ENCODE data around the gene SLC22A7. TPM values are rescaled to one million over a fixed set of nuclear protein-coding genes. Genes with fewer than 3 reads are reported as not detected.

SLC22A7 gene
- total and polyA plus RNA-seq, 2 donors (not counting 1 experiment from before 2014, with no cell fraction given): not detected

- no peak for TF ChIP-seq CTCF (IDR thresholded peaks at IDR 0.05)
- TF ChIP-seq EZH2 (IDR thresholded peaks at IDR 0.05; ENCODE audit: borderline replicate concordance, insufficient read depth, low read depth, low read length, poor library complexity, severe bottlenecking): no peak
- peaks cover 1% of the 10 kb centered on the region for H3K27me3 Mint-ChIP-seq
- no peak for DNase-seq
- Histone ChIP-seq H4K20me1 (ENCODE audit: control insufficient read depth, insufficient read depth, low read length, poor library complexity, severe bottlenecking) (peaks cover 8% of the 10 kb centered on the region), H3K9ac (ENCODE audit: low read length) (no peak overlapping the region), H3K27ac (ENCODE audit: low read length in 2 of 2) (no peak overlapping the region), H2AFZ (ENCODE audit: insufficient read depth, low read depth, low read length, poor library complexity, severe bottlenecking) (no peak overlapping the region), H3K4me1 (ENCODE audit: control insufficient read depth in 2 of 2, insufficient read depth in 2 of 2, low read length in 2 of 2) (peaks cover 11 to 14% of the 10 kb centered on the region in 2 donors), H3K4me2 (replicated peaks; ENCODE audit: low read depth, low read length, poor library complexity, severe bottlenecking) (no peak overlapping the region), H3K9me3 (ENCODE audit: control extremely low read depth in 1 of 3, control insufficient read depth in 2 of 3, insufficient read depth in 1 of 3, low read length in 2 of 3) (no peaks in the 10 kb centered on the region), H3K79me2 (ENCODE audit: control insufficient read depth, insufficient read depth, low read length) (peaks cover 3% of the 10 kb centered on the region), H3K36me3 (replicated peaks in 1 of 2; ENCODE audit: control extremely low read depth in 1 of 2, control insufficient read depth in 1 of 2, extremely low read depth in 1 of 2, insufficient read depth in 2 of 2, low read length in 1 of 2) (peaks cover 0 to 2% of the 10 kb centered on the region in 2 experiments), H3K4me3 (ENCODE audit: control extremely low read depth in 1 of 5, extremely low read depth in 1 of 5, insufficient read depth in 1 of 5, low read depth in 2 of 5, low read length in 4 of 5) (no peak overlapping the region), H3K27me3 (replicated peaks in 1 of 4; ENCODE audit: control extremely low read depth in 1 of 4, control insufficient read depth in 3 of 4, insufficient read depth in 4 of 4, low read length in 3 of 4) (no peaks in the 10 kb centered on the region)
- CTCF ChIA-PET: no interaction called here
- intact Hi-C loops (cut with micrococcal nuclease): no loop called here
- H3K27ac Mint-ChIP-seq: no peak overlapping the region
- H3K4me1 Mint-ChIP-seq: peaks cover 16% of the 10 kb centered on the region
- no peaks in the 10 kb centered on the region for H3K9me3 Mint-ChIP-seq (ENCODE audit: insufficient read depth)
- H3K4me3 Mint-ChIP-seq: no peak overlapping the region
- POLR2A ChIA-PET: no interaction called here
- WGBS (ENCODE audit: insufficient coverage): 88% methylated on average over 8 of the region's 8 CpGs
- no peak for ATAC-seq (ENCODE audit: low read depth)
These were observed 5.8 kb downstream of the SLC22A7 start for GRCh38 chr6:43303751-43304331.

DNA sequence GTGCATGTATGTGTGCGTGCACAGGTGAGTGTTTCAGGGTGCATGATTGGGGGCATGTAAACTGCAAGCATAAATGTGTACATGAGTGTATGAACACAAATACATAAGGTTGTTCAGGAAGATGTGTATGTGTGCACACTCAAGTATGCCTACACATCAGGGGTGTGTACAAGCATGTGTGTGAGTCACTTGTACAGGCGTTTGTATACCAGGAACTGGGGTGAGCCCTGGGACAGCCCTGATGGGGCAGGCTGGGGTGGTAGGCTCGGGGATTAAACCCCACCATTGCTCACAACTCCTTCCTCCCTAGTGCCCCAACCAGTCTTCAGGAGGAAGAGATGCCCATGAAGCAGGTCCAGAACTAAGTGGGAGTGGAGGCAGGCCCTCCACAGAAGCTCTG lies 6.3 kb downstream of the SLC22A7 start:
- ChIA-PET CTCF (interaction anchor here (1.1 kb wide), 1 partner anchor 71 kb away, joined by 3 read pairs; no protein-coding TSS in a partner anchor), POLR2A (no interaction called here)
- H3K4me3 ChIP-seq (ENCODE audit: control extremely low read depth in 1 of 5, extremely low read depth in 1 of 5, insufficient read depth in 1 of 5, low read depth in 2 of 5, low read length in 4 of 5): no peak overlapping the region
- no peak overlapping the region for H3K4me2 ChIP-seq (replicated peaks; ENCODE audit: low read depth, low read length, poor library complexity, severe bottlenecking)
- no peaks in the 10 kb centered on the region for H3K9me3 ChIP-seq (ENCODE audit: control extremely low read depth in 1 of 3, control insufficient read depth in 2 of 3, insufficient read depth in 1 of 3, low read length in 2 of 3)
- no peak for DNase-seq
- no peak overlapping the region for H3K27ac Mint-ChIP-seq
- no peak overlapping the region for H3K4me3 Mint-ChIP-seq
- H3K27ac ChIP-seq (ENCODE audit: low read length in 2 of 2): no peak overlapping the region
- no peak overlapping the region for H2AFZ ChIP-seq (ENCODE audit: insufficient read depth, low read depth, low read length, poor library complexity, severe bottlenecking)
- H3K4me1 Mint-ChIP-seq: peaks cover 21% of the 10 kb centered on the region
- peaks cover 15 to 19% of the 10 kb centered on the region in 2 donors for H3K4me1 ChIP-seq (ENCODE audit: control insufficient read depth in 2 of 2, insufficient read depth in 2 of 2, low read length in 2 of 2)
- WGBS (ENCODE audit: insufficient coverage): 100% methylated on average over 1 of the region's 3 CpGs
- TF ChIP-seq EZH2 (IDR thresholded peaks at IDR 0.05; ENCODE audit: borderline replicate concordance, insufficient read depth, low read depth, low read length, poor library complexity, severe bottlenecking) (no peak), CTCF (IDR thresholded peaks at IDR 0.05) (no peak)
- H4K20me1 ChIP-seq (ENCODE audit: control insufficient read depth, insufficient read depth, low read length, poor library complexity, severe bottlenecking): peaks cover 8% of the 10 kb centered on the region
- H3K79me2 ChIP-seq (ENCODE audit: control insufficient read depth, insufficient read depth, low read length): peaks cover 8% of the 10 kb centered on the region
- intact Hi-C loops (cut with micrococcal nuclease): no loop called here
- no peak for ATAC-seq (ENCODE audit: low read depth)
- no peak overlapping the region for H3K9ac ChIP-seq (ENCODE audit: low read length)
- H3K36me3 ChIP-seq (replicated peaks in 1 of 2; ENCODE audit: control extremely low read depth in 1 of 2, control insufficient read depth in 1 of 2, extremely low read depth in 1 of 2, insufficient read depth in 2 of 2, low read length in 1 of 2): peaks cover 0 to 2% of the 10 kb centered on the region in 2 experiments
- no peaks in the 10 kb centered on the region for H3K9me3 Mint-ChIP-seq (ENCODE audit: insufficient read depth)
- no peaks in the 10 kb centered on the region for H3K27me3 ChIP-seq (replicated peaks in 1 of 4; ENCODE audit: control extremely low read depth in 1 of 4, control insufficient read depth in 3 of 4, insufficient read depth in 4 of 4, low read length in 3 of 4)
- H3K27me3 Mint-ChIP-seq: no peaks in the 10 kb centered on the region

Measured in B cell (primary cell).